Measurements from ENCODE around the gene CCNL1. TPM values are rescaled to one million over a fixed set of nuclear protein-coding genes. Genes with fewer than 3 reads are reported as not detected.
"Not testable (repeated sequence)": the region's sequence is repeated elsewhere in the genome, so short reads cannot be mapped to it uniquely, and the experiment has no call there.

Gene CCNL1
- total RNA-seq, 5 donors from 2014 or later (not counting 1 experiment from before 2014, with no cell fraction given), result 271 to 1,140 (median 276) TPM

DNA sequence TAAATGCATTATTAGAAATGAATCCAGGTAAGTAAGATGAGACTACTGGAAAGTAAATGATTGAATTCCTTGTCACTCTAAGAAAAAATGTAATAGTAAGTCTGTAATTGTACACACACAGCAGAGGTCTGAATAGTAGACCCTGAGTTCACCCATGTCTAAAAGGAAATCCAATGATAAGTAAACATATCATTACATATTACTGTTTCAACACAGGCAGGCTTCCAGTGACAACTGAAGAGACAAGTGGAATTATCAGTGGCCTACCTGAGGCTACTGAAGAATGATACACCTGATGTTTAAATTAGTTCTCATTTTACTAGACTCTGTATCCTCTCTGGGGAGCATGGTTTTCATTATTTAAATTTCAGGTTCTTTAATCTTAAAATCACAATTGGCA lies 6.2 kb upstream of the CCNL1 start:
- peaks cover 3% of the 10 kb centered on the region for H3K36me3 Mint-ChIP-seq
- no peak for DNase-seq
- H3K27ac ChIP-seq (ENCODE audit: low read length), result no peak overlapping the region
- CTCF ChIA-PET, result no interaction called here
- H3K27ac Mint-ChIP-seq, result no peak overlapping the region
- H3K36me3 ChIP-seq (ENCODE audit: control insufficient read depth in 2 of 2, extremely low read depth in 1 of 2, insufficient read depth in 1 of 2, low read length in 1 of 2), result no peaks in the 10 kb centered on the region
- H3K4me3 Mint-ChIP-seq, result no peak overlapping the region
- H3K4me3 ChIP-seq (ENCODE audit: control insufficient read depth in 1 of 2, extremely low read depth in 1 of 2, low read length in 1 of 2), result no peak overlapping the region
- no peaks in the 10 kb centered on the region for H3K9me3 Mint-ChIP-seq
- no peaks in the 10 kb centered on the region for H3K9me3 ChIP-seq
- POLR2A ChIA-PET, result no interaction called here
- peaks cover 0 to under 1% of the 10 kb centered on the region in 2 donors for H3K27me3 Mint-ChIP-seq
- H3K4me1 ChIP-seq (ENCODE audit: control insufficient read depth in 1 of 2, extremely low read depth in 1 of 2, insufficient read depth in 2 of 2, low read length in 2 of 2), result peaks cover 3 to 9% of the 10 kb centered on the region in 2 experiments
- no peaks in the 10 kb centered on the region for H3K27me3 ChIP-seq (replicated peaks in 1 of 2; ENCODE audit: control insufficient read depth in 2 of 2, extremely low read depth in 1 of 2, insufficient read depth in 2 of 2, low read length in 1 of 2)
- no peak for ATAC-seq (replicated peaks in 1 of 4)
- H3K4me1 Mint-ChIP-seq, result peaks cover 5 to 7% (median 6%) of the 10 kb centered on the region in 3 donors

DNA sequence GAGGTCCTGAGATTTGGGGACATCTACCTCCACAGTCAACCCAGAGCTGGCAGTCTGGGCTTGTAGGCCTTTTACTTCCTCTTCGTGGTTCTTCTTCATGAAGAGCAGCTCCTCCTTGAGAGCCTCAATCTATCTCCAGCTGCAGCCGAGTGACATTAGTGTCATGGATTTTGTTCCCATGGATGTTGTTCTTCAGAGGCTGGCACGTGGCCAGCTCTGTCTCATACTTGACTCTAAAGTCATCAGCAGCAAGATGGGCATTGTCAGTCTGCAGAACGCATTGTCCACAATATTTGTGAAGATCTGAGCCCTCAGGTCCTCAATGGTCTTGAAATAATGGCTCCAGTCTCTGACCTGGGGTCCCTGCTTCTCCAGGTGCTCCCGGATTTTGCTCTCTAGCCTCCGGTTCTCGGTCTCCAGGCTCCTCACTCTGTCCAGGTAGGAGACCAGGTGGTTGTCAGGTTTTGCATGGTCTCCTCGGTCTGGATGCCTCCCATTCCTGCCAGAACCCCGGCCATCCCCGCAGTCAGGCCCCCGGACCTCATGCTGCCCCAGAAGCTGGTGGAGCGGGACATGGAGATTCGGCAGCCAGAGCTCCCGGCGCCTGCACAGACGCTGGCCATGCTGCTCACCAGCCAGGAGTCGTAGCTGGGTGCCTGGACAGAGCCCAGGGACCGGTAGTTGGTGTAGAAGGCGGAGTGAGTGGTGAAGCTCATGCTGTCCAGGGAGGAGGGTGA lies 3.4 kb upstream of the CCNL1 start:
- H3K9me3 Mint-ChIP-seq, result no peaks in the 10 kb centered on the region
- no peaks in the 10 kb centered on the region for H3K9me3 ChIP-seq
- peaks cover 13 to 17% of the 10 kb centered on the region in 2 experiments for H3K4me1 ChIP-seq (ENCODE audit: control insufficient read depth in 1 of 2, extremely low read depth in 1 of 2, insufficient read depth in 2 of 2, low read length in 2 of 2)
- no peak for DNase-seq
- no peak overlapping the region for H3K4me3 ChIP-seq (ENCODE audit: control insufficient read depth in 1 of 2, extremely low read depth in 1 of 2, low read length in 1 of 2)
- no peak for ATAC-seq (replicated peaks in 1 of 4)
- H3K27ac Mint-ChIP-seq, result peak overlapping the region; percentile 71 to 77
- peaks cover 17 to 23% (median 20%) of the 10 kb centered on the region in 3 donors for H3K4me1 Mint-ChIP-seq
- POLR2A ChIA-PET, result interaction anchor here (0.6 to 1.2 kb wide), 3 partner anchors 11 to 12 kb away, joined by 3 to 5 read pairs (median 3); no protein-coding TSS in a partner anchor
- no peak overlapping the region for H3K4me3 Mint-ChIP-seq
- 90% methylated on average over 16 of the region's 19 CpGs for WGBS (ENCODE audit: insufficient coverage)
- peaks cover 0 to 7% of the 10 kb centered on the region in 2 donors for H3K36me3 ChIP-seq (ENCODE audit: control insufficient read depth in 2 of 2, extremely low read depth in 1 of 2, insufficient read depth in 1 of 2, low read length in 1 of 2)
- H3K27ac ChIP-seq (ENCODE audit: low read length), result no peak overlapping the region
- CTCF ChIA-PET, result interaction anchor here (0.7 to 2.2 kb wide), 4 partner anchors 11 to 38 kb away, joined by 3 to 5 read pairs (median 4); no protein-coding TSS in a partner anchor
- H3K27me3 Mint-ChIP-seq, result no peaks in the 10 kb centered on the region
- H3K27me3 ChIP-seq (replicated peaks in 1 of 2; ENCODE audit: control insufficient read depth in 2 of 2, extremely low read depth in 1 of 2, insufficient read depth in 2 of 2, low read length in 1 of 2), result no peaks in the 10 kb centered on the region
- peaks cover 13% of the 10 kb centered on the region for H3K36me3 Mint-ChIP-seq

DNA sequence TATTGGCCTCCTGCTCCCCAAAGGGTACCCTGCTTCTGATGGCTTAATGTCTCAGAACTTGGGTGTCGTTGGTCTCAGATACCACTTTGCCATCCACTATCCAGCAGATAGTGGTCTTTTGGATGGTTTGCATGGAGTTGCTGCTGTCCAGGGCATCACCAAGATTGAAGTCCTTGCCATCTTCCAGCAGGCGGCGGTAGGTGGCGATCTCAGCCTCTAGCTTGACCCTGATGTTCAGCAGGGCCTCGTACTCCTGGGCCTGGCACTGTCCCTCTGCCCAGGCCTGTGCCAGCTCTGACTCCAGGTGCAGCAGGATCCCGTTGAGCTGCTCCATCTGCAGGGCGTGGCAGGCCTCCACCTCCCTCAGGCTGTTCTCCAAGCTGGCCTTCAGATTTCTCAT lies 2.7 kb upstream of the CCNL1 start:
- H3K27me3 Mint-ChIP-seq; H3K27ac ChIP-seq (ENCODE audit: low read length); H3K4me3 Mint-ChIP-seq; ATAC-seq (replicated peaks in 1 of 4); DNase-seq; H3K9me3 Mint-ChIP-seq; H3K27me3 ChIP-seq (replicated peaks in 1 of 2; ENCODE audit: control insufficient read depth in 2 of 2, extremely low read depth in 1 of 2, insufficient read depth in 2 of 2, low read length in 1 of 2); H3K9me3 ChIP-seq; H3K4me3 ChIP-seq (ENCODE audit: control insufficient read depth in 1 of 2, extremely low read depth in 1 of 2, low read length in 1 of 2): not testable (repeated sequence)
- H3K36me3 Mint-ChIP-seq, result peaks cover 20% of the 10 kb centered on the region
- H3K27ac Mint-ChIP-seq, result peak overlapping the region; percentile 71 to 77
- ChIA-PET POLR2A (interaction anchor here in 1 of 2 donors (0.5 to 1.2 kb wide), 2 partner anchors 12 to 47 kb away, joined by 3 to 9 read pairs; no protein-coding TSS in a partner anchor), CTCF (interaction anchor here (0.6 to 2.2 kb wide), 5 partner anchors 12 to 602 kb away, joined by 3 to 5 read pairs (median 4); no protein-coding TSS in a partner anchor)
- H3K4me1 ChIP-seq (ENCODE audit: control insufficient read depth in 1 of 2, extremely low read depth in 1 of 2, insufficient read depth in 2 of 2, low read length in 2 of 2), result peaks cover 17 to 21% of the 10 kb centered on the region in 2 experiments
- 98% methylated on average over 6 of the region's 7 CpGs for WGBS (ENCODE audit: insufficient coverage)
- peaks cover 0 to 15% of the 10 kb centered on the region in 2 donors for H3K36me3 ChIP-seq (ENCODE audit: control insufficient read depth in 2 of 2, extremely low read depth in 1 of 2, insufficient read depth in 1 of 2, low read length in 1 of 2)
- H3K4me1 Mint-ChIP-seq, result peaks cover 25 to 30% (median 27%) of the 10 kb centered on the region in 3 donors

DNA sequence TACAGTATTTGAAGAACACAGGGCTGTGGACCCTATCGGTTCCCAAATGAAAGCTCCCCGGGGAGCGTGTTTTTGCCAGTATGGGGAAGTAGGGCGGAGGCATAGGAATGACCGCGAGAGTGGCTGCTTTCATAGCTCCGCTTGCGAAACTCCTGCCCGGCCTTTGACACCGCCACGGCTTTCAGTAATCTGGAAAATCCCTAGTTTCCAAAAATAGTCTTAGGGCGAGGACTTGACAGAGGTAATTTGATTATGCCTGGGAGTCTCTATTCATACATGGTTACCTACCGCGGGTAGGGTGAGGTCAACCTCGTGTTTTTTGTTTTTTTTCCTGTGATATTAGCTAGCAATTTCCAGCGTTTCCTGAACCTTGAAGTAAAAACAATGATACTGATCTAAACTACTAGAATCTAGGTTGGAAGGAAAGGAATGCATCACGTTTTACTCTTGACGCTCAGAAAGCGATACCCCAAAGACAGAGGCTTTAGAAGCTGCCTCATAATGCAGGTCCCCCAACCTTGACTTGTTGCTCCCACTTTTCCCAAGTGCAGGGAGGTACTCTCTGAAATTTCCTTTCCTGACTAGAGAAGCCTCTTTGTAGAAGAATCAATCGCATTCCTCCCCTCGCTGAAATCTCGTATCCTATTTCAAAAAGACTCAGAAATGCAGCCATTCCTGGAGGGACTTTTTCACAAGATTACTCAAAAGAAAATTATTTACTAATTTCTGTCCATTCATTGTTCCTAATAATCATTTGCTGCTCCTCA lies 894 bp upstream of the CCNL1 start:
- WGBS (ENCODE audit: insufficient coverage), result 4% methylated on average over 12 of the region's 22 CpGs
- Mint-ChIP-seq H3K9me3 (no peaks in the 10 kb centered on the region), H3K36me3 (peaks cover 36% of the 10 kb centered on the region), H3K27ac (peak overlapping the region; percentile 99 to 100), H3K4me1 (peaks cover 43 to 48% (median 45%) of the 10 kb centered on the region in 3 donors), H3K27me3 (no peaks in the 10 kb centered on the region), H3K4me3 (peak overlapping the region; percentile 87 to 99 (median 93))
- DNase-seq, result peak in 28 of 35 experiments; percentile 27 to 84 (median 54)
- POLR2A ChIA-PET, result interaction anchor here (0.5 to 3.4 kb wide), 27 partner anchors 8 to 1484 kb away, joined by 3 to 177 read pairs (median 4); partner anchors contain the start of genes GFM1 (in 1 of the 2), RSRC1 (in 1 of the 2) and SSR3 (in 1 of the 2)
- H3K27me3 ChIP-seq (replicated peaks in 1 of 2; ENCODE audit: control insufficient read depth in 2 of 2, extremely low read depth in 1 of 2, insufficient read depth in 2 of 2, low read length in 1 of 2), result no peaks in the 10 kb centered on the region
- peaks cover 0 to 31% of the 10 kb centered on the region in 2 donors for H3K36me3 ChIP-seq (ENCODE audit: control insufficient read depth in 2 of 2, extremely low read depth in 1 of 2, insufficient read depth in 1 of 2, low read length in 1 of 2)
- H3K4me1 ChIP-seq (ENCODE audit: control insufficient read depth in 1 of 2, extremely low read depth in 1 of 2, insufficient read depth in 2 of 2, low read length in 2 of 2), result peaks cover 21 to 39% of the 10 kb centered on the region in 2 experiments
- CTCF ChIA-PET, result interaction anchor here (0.8 to 2.5 kb wide), 7 partner anchors 10 to 606 kb away, joined by 3 to 38 read pairs (median 4); partner anchors contain the start of gene SSR3 (in 1 of the 2)
- H3K9me3 ChIP-seq, result no peaks in the 10 kb centered on the region
- peak; percentile 17 to 36 (median 20) for ATAC-seq (replicated peaks in 1 of 4)
- H3K4me3 ChIP-seq (ENCODE audit: control insufficient read depth in 1 of 2, extremely low read depth in 1 of 2, low read length in 1 of 2), result peak overlapping the region; percentile 95 to 99
- peak overlapping the region; percentile 98 for H3K27ac ChIP-seq (ENCODE audit: low read length)

DNA sequence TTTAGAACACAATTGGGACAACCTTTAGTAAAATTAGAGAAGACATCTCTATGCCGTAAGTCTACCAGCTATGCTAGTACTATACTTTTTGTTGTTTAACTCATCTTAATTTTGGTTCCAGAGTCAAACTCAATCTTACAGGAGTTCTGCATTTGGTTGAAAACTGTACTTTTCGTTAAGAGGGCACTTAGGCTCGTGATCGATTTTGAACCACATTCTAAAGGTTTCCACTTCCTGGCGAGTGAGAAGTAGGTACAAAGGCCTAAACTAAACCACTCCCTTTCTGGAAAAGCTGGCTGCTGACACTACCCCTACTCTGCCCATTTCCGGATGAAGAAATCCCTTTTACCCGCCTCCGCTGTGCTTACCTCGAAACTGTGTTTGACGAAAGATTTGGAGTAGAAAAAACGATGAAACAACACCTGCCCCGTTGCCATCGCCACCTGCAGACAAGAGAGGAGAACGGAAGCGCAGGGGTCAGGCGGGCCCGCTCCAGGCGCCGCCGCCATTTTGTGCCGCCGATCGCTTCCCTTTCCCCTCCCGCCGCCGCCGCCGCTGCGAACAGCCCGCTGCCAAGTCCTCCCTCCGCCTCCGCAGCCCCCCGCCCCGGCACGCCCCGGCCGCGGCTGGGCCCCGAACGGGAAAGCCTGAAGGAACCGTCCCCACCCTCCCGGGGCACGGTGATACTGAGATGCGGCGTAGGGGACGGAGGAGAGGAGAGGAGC lies 748 bp downstream of the CCNL1 start:
- H3K27me3 Mint-ChIP-seq, result no peaks in the 10 kb centered on the region
- H3K4me3 ChIP-seq (ENCODE audit: control insufficient read depth in 1 of 2, extremely low read depth in 1 of 2, low read length in 1 of 2), result peak overlapping the region; percentile 95 to 99
- H3K36me3 Mint-ChIP-seq, result peaks cover 49% of the 10 kb centered on the region

More for the DNA sequence above, 748 bp downstream of the CCNL1 start:
- no peaks in the 10 kb centered on the region for H3K27me3 ChIP-seq (replicated peaks in 1 of 2; ENCODE audit: control insufficient read depth in 2 of 2, extremely low read depth in 1 of 2, insufficient read depth in 2 of 2, low read length in 1 of 2)
- H3K27ac ChIP-seq (ENCODE audit: low read length), result peak overlapping the region; percentile 98
- ChIA-PET CTCF (interaction anchor here in 1 of 2 donors (1.3 to 2.5 kb wide), 3 partner anchors 12 to 70 kb away, joined by 3 to 38 read pairs (median 8); no protein-coding TSS in a partner anchor), POLR2A (interaction anchor here (0.6 to 3.4 kb wide), 16 partner anchors 9 to 1297 kb away, joined by 3 to 177 read pairs (median 6); partner anchors contain the start of gene SSR3 (in 1 of the 2))
- H3K4me1 Mint-ChIP-seq, result peaks cover 58 to 63% (median 62%) of the 10 kb centered on the region in 3 donors
- under 1% methylated on average over 38 of the region's 46 CpGs for WGBS (ENCODE audit: insufficient coverage)
- H3K4me1 ChIP-seq (ENCODE audit: control insufficient read depth in 1 of 2, extremely low read depth in 1 of 2, insufficient read depth in 2 of 2, low read length in 2 of 2), result peaks cover 24 to 55% of the 10 kb centered on the region in 2 experiments
- H3K9me3 ChIP-seq, result no peaks in the 10 kb centered on the region
- peak overlapping the region; percentile 99 to 100 for H3K27ac Mint-ChIP-seq
- H3K9me3 Mint-ChIP-seq, result no peaks in the 10 kb centered on the region
- ATAC-seq (replicated peaks in 1 of 4), result peak; percentile 67 to 70 (median 68)
- DNase-seq, result peak; percentile 54 to 90 (median 81)
- H3K4me3 Mint-ChIP-seq, result peak overlapping the region; percentile 87 to 99 (median 93)
- H3K36me3 ChIP-seq (ENCODE audit: control insufficient read depth in 2 of 2, extremely low read depth in 1 of 2, insufficient read depth in 1 of 2, low read length in 1 of 2), result peaks cover 8 to 47% of the 10 kb centered on the region in 2 donors
